Panc1 (cell line): ENCODE data around the gene COL4A2.

Experiments used
- POLR2AphosphoS5 ChIP-seq: IDR thresholded peaks from 2 replicates; pipeline ENCODE4 v1.6.1; 2012; ENCODE audit warnings: mild to moderate bottlenecking, low read depth, low read length, moderate library complexity
- TF ChIP-seq, protein P1 (sequence below): fragments of 450-650 bp; IDR thresholded peaks from 2 replicates; pipeline ENCODE4 v1.5.1; 2017; ENCODE audit warnings: mild to moderate bottlenecking

DNA sequence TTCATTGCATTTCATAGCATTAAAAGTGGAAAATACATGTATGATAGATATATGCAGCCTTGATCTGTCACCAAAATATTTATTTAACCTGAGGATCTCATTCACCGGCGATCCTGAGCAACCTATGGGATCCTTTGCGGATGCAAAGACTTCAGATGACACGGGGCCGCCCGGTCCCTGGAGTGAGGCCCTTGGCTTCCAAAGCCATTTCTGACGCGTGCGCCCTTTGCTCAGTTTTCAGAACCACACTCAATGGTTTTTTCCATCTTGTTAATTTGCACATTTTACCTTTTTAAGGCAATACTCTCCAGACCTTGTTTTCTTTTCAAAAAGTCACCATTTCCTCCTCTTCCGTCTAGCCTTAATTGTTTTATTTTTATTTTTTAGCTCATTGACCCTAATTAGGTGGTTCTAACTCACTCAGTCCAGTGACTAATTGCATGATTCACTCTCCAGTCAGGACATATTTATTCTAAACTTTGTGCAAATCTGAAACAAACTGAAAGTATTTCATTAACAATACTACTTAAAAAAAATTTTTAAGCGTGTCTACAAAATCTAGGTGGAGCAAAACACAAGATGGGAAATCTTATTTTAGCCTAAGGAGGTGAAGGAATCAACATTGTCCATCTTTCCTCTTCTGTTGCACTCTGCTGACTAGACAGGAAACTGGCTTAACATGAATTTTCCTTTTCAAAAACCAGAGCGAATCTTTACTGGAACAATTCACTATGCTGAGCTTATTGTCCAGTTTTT, 48.0 kb upstream of the COL4A2 start:
- no peak for TF ChIP-seq POLR2AphosphoS5
- TF ChIP-seq, protein P1, sequence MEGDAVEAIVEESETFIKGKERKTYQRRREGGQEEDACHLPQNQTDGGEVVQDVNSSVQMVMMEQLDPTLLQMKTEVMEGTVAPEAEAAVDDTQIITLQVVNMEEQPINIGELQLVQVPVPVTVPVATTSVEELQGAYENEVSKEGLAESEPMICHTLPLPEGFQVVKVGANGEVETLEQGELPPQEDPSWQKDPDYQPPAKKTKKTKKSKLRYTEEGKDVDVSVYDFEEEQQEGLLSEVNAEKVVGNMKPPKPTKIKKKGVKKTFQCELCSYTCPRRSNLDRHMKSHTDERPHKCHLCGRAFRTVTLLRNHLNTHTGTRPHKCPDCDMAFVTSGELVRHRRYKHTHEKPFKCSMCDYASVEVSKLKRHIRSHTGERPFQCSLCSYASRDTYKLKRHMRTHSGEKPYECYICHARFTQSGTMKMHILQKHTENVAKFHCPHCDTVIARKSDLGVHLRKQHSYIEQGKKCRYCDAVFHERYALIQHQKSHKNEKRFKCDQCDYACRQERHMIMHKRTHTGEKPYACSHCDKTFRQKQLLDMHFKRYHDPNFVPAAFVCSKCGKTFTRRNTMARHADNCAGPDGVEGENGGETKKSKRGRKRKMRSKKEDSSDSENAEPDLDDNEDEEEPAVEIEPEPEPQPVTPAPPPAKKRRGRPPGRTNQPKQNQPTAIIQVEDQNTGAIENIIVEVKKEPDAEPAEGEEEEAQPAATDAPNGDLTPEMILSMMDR = no peak
